HL-60 (cell line): ENCODE results near the gene BRK1.

Source experiments
- CTCF ChIP-seq: IDR thresholded peaks from one replicate; pipeline ENCODE4 v1.5.1; 2011; ENCODE audit warnings: low read length, control low read depth, inconsistent platforms; ENCODE audit not compliant: insufficient read depth
- POLR2AphosphoS5 ChIP-seq: IDR thresholded peaks from 2 replicates; pipeline ENCODE4 v1.6.1; 2012; ENCODE audit warnings: low read depth

GRCh38 chr3:10074666-10075065 lies 40.8 kb upstream of the BRK1 start:
- TF ChIP-seq CTCF (no peak), POLR2AphosphoS5 (no peak)
